NCI-H2196 (cell line): ENCODE data around the gene GAK.
A peak's percentile ranks its signal among the peaks of the same experiment; 100 is the strongest.

Experiments
- DNase-seq: peaks from one replicate; lab custom pipeline; 2025; ENCODE audit not compliant: unreplicated experiment; lab: John Stamatoyannopoulos, UW

GAK gene

DNA sequence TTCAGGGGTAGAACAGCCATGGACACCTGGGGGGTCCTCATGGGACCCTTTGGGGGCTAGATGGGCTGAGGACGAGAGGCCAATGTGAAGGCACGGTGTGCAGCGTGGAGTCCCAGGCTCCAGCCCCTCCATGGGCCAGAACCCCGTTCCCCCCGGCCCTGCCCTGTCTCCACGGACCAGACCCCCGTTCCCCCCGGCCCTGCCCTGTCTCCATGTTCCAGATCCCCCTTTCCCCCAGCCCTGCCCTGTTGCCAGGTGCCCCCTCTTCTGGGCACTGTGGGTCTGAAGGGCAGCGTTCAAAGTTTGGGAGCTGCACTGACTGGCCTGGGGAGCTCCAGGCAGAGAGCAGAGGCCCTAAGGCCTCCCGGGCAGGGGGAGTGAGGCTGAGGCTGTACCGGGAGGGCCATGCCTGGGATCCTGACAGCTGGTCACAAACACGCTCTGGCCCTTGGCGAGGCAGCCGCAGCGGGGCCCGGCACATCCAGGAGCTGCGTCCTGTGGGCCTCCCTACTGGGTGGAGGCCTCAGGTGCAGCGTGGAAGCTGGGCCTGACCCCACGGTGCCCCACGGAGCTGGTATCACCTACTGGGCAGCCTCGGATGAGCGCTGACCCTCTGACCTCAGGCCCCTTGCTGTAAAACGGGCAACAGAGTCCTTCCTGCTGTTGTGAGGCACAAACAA is 32.4 kb upstream of the GAK start:
- no peak for DNase-seq

GRCh38 chr4:963276-964225 is 31.4 kb upstream of the GAK start:
- DNase-seq, result no peak

- DNase-seq, result peak; percentile 19
Observed at GRCh38 chr4:962231-963208, 30.4 kb upstream of the GAK start.

- DNase-seq, result no peak
Observed at GRCh38 chr4:961351-962230, 29.5 kb upstream of the GAK start.

DNA sequence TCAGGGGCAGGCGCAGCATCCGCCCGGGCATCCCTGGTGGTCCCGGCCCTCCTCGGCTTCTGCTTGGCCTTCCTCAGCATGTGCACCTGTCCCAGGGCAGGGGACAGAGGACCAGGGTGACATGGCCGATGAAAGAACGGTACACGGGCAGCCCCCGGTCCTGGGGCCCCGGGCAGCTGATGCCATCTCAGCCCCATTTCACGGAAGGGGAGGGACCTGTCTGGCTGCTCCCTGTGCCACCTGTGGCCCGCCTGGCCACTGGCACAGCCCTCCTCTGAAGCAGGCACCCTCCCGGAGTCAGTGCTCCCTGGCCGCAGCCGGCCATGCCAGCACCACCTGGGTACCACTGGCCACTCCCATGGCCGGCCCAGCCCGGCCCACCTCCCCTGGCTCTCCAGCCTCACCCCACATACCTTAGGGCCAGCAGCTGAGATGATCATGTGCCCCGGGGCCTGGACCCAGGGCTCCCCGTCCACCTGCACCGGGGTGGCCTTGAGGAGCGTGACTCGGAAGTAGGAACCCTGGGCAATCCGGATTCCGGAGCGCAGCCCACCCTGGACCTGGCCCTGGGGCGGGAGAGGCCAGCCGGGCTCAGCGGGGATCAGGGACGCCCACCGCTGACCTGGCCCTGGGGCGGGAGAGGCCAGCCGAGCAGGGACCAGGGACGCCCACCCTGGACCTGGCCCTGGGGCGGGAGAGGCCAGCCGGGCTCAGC is 28.7 kb upstream of the GAK start:
- no peak for DNase-seq

GRCh38 chr4:960140-960635 is 28.1 kb upstream of the GAK start:
- DNase-seq, result no peak

DNA sequence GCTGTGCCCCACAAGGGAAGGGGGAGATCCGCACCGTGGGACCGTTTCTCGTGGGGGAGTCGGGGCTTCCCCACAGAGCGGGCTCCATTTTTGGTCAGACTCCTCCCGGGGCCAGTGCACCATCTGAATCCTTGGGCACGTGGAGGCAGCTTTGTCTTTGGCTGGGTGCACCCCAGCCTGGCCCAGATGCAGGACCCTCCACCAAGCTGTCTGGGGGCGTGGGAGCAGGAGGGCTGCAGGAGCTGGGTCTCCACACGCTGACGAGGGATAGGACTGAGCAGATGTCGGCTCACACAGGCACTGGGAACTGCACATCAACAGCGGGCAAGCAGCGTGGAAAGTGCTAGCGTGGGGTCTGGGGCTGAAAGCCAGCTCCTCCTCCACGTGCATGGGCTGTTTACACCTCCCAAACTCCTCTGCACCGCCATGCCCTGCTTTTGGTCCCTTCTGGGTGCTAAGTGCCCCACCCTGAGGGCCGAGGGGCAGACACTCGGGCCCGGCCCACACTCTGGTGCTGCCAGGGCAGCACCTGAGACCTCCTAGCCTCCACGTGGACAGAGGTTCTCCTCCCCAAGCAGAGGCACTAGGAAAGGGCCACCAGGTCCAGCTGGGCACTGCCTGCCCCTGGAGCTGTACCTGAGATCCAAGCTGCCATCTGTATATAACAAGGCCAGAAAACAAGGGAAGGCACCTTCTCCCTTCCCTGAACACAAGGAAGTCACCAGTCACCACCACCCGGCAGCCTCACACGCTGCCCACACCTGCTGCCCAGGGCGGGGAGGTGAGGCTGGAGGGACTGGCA is 27.4 kb upstream of the GAK start:
- no peak for DNase-seq

DNA sequence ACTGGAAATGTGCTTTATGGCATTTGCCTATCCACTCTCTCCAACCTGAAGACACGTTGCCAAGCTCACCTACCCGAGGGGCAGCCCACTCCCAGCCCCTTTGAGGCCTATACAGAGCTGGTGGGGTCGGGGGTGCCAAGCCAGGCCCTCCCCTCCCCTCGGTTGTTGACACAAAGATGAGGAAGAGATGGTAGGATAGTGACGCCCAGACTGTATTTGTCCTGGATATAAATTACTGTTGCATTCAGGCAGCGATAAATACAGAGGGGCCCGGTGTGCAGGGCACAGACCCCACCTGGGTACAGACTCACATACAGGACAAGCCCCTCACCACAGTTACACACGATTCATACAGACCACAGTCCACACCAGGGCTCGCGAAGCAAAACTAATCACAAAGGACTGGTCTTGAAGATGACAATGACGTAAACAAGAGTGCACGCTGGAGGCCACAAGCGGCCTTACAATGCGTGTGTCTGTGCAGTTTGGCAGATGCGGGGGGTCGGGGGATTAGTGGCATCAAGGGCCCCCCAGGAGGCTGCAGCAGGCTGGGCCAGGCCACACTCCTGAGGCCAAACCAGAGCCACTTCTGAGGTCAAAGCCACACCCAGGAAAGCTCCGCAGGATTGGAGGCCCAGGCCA is 26.7 kb upstream of the GAK start:
- no peak for DNase-seq

DNA sequence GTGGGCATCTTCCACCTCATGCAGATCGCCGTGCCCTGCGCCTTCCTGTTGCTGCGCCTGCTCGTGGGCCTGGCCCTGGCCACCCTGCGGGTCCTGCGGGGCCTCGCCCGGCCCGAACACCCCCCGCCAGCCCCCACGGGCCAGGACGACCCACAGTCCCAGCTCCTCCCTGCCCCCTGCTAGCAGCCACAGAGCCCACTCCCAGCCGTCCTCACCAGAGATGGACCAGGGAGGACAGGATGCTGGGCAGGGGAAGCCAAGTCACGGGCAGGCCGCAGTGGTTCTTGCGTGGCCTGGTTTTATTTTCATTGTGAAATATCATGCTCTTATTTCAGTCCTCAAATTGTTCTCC is 26.2 kb upstream of the GAK start:
- DNase-seq, result no peak

DNA sequence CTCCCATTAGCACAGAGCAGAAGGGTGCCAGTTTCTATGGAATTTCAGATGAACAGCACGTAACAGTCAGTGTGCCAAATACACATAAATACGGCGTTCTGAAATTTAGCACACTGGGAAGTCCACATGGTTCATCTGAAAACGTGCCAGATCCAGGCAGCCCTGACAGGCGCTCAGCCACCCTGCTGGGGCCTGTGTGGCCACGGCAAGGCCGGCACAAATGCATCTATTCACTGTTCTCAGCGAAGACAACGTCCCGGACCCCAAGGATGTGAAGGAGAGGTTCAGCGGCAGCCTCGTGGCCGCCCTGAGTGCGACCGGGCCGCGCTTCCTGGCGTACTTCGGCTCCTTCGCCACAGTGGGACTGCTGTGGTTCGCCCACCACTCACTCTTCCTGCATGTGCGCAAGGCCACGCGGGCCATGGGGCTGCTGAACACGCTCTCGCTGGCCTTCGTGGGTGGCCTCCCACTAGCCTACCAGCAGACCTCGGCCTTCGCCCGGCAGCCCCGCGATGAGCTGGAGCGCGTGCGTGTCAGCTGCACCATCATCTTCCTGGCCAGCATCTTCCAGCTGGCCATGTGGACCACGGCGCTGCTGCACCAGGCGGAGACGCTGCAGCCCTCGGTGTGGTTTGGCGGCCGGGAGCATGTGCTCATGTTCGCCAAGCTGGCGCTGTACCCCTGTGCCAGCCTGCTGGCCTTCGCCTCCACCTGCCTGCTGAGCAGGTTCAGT is 25.6 kb upstream of the GAK start:
- no peak for DNase-seq

GRCh38 chr4:957231-957580 is 25.1 kb upstream of the GAK start:
- DNase-seq, result no peak

- DNase-seq, result no peak
Observed at GRCh38 chr4:956531-957230, 24.6 kb upstream of the GAK start.

DNA sequence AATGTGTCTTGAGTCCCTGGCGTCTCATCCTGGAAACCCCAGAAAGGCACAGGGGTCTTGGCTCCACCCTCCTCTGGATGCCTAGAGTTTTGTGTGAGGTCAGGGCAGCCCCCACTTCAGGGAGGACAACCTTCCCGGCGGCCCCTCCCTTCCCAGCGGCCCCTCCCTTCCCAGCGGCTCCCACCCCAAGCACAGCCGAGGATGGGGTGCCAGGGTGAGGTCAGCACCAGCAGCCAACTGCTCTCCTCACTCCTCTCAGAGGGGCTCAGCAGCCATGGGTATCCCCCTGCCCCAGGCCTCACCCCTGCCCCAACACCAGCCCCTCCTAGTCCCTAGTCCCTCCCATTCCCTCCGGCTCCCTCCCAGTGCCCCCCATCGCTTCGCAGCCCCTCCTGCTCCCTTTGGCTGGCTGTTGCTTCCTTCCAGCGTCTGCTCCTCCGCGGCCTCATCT is 23.8 kb upstream of the GAK start:
- DNase-seq, result no peak

DNA sequence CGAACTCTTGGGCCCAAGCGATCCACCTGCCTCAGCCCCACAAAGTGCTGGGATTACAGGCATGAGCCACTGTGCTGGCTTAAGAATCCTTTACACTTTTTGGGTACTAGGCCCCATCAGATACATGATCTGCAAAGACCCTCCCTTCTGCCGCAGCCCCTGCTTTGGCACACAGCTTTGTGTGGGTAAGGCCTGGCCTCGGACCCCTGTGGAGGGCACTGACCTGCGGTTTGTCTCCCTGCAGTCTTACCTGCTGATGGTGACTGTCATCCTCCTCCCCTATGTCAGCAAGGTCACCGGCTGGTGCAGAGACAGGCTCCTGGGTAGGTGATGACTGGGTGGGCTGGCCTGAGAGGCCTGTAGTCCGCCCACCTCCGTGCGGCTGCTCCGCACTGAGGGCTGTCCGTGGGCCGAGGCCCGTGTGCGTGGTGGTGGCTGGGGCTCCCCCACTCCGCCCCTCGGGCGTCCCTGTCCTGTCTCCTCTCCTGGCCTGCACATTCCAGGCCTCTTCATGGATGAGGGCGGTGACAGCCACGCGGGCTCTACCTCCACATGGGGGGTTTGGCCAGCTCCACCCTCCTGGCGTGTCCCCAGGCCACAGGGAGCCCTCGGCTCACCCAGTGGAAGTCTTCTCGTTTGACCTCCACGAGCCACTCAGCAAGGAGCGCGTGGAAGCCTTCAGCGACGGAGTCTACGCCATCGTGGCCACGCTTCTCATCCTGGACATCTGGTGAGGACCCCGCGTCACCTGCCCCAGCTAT is 23.2 kb upstream of the GAK start:
- no peak for DNase-seq

DNA sequence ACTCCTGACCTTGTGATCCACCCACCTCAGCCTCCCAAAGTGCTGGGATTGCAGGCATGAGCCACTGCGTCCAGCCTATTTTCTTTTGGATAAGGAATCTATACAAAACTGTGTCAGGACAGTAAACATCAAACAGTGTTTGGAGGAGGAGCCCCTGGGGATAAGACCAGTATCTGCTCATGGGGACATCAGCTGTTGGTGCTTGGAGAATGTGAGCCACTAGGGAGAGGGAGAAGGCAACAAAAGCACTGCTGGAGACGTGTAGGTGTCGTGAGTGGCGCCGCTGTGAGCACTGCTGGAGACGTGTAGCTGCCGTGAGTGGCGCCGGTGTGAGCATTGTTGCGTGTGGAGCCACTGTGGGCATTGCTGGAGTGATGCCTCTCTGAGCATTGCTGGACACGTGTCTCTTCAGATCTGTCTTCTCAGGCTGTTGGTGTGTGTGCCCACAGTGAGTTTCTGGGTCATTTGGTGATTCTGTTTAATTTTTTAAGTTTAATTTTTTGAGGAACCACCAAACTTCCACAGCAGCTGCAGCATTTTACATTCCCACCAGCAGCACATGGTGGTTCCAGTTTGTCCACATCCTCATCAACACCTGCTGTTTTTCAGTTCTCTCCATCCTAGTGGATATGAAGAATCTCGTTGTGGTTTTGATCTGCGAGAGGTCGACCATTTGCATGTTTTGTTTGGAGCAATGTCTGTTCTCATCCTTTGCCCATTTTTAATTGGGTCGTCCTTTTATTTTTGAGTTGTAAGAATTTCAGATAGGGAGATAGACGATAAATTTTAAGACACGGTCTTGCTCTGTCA is 22.3 kb upstream of the GAK start:
- DNase-seq, result no peak

DNA sequence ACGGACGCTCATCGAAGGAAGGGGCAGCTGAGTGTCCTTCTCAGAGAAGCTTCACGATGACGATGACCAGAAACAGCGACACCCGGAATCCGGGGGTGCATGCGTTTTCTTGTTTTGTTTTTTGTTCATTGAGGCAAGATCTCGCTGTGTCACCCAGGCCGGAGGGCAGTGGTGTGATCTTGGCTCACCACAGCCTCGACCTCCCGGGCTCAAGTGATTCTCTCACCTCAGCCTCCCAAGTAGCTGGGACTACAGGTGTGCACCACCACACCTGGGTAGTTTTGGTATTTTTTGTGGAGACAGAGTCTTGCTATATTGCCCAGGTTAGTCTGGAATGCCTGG is 21.4 kb upstream of the GAK start:
- DNase-seq, result no peak
